Stimulated activated CD4-positive, alpha-beta T cell treated with anti-CD3 and anti-CD28 coated beads, TNF-alpha, amount 100 ng/mL, for 24 hours (primary cell): ENCODE data around the gene DLGAP1.

ENCODE experiments used
- DNase-seq, 3 experiments: peaks; one replicate each; pipeline ENCODE4 v3.0.0-alpha.2; 2020; ENCODE audit warnings: low read depth in 3 of 3

DLGAP1 gene

DNA sequence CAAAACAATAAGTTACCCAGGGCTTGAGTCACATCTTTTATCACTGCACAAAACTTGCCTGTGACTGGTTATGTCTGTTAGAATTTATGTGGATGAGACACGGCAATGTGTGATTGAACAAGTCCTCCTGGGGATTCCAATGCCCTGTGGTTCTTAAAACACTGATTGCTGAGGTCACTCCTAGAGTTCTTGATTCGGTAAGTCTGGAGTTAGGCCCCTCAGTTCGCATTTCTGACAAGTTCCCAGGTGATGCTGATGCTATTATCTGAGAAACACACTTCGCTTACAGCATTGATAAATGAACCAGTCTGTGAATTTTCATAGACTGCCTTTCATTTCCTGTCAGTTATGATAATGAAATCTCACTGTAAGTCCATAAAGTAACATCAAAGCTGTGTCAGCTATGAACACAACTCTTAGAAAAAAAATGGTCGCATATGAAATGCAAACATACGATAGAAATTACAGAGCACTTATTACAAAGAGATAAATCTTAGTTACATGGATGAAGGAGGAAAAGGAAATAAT is 214.0 kb downstream of the DLGAP1 start:
- DNase-seq, result no peak

DNA sequence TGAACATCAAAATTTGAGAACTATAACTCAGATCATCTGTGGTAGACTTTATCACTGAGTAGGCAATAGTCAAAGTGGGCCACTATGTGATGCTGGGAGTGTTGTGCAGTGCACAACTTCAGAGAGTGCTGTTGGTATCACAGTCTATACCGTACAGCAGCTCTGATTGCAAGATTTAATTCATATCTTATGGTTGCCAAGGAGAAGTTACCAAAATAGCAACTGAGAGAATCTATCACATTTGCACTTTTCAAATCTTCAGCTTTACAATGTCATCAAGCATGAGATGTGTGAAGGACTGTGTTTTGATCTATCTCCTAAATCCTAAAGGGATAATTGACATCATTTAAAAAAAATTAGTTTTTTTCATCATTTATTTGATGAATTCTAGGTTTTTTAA is 216.1 kb downstream of the DLGAP1 start:
- DNase-seq, result no peak

DNA sequence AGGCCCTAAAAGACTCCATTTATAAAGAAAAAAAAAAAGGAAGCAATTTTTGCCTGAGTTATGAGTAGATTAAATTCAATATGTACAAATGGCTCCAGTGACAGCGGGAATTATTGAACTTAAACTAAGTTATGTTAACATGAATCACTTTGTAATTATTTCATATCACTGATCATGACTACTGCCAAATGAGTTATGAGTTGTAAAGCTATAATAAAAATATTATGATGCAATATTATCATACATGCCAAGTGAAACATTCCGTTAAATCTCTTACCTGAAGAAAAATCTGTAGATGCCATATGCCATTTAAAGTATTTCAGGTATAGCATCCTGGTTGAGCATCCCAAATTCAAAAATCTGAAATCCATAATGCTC is 217.5 kb downstream of the DLGAP1 start:
- DNase-seq, result no peak

DNA sequence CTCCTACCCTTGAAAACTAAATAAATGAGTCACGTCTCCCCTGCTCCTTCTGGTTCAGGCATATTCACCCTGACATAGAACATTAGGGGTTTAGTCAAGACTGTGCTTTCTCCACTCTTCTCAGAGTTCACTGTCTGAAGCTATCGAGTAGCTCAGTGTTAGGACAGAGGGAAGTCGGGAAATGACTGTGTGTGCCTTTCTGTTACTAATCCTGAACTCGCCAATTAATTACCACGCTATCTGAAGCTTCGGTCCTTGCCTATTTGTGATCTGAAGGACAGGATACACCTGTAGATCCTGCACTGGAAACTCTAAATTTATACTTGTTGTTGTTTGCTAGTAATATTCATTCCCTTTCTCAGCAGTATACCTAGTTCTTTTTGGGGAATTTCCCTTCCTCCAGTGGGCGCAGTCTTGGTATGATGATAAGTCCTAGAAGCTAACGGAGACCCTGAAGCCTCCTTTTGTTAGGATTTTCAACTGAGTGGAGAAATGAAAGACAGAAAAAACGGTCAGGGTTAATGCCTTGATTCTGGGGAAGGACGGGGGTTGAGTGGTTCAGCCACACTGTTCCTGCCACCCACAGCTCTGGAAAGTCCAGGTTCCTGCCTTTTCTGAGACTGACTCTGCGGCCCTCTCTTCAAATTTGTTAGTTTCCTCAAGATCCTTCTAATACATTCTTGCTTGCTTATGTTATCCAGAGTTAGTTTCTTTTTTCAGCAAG is 218.0 kb downstream of the DLGAP1 start:
- no peak for DNase-seq

DNA sequence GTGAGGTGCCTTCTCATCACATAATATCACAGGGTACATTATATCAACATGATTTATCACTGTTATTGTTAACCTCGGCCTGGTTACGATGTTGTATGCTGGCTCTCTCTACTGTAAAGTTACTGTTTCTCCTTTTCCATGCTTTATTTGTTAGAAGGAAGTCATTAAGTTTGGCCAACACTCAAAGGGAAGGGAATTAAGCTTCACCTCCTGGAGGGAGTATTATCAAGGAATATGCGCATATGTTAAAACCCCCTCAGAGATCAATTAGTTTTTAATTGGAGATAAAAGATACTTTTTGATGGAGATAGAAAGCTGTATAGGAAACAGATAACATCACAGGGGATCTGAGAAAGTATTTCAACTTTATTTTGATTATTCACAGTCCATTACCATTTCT is 221.6 kb downstream of the DLGAP1 start:
- DNase-seq, result no peak

DNA sequence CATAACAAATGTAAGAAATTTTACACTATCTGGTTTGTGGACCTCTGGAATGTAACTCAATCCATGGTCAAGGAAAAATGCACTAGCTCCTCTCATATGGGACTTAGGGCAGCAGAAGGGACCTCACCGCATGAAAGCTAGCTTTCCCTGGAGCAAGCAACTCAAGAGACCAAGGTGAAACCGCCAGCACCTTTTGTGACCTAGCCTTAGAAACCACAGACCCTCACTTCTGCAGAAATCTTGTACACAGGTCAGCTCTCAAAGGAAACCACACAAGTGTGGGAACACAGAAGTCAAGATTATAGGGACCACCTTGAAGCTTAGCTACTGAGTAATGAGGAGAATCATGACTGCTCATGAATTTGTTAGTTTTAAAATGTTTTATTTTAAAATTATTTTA is 222.5 kb downstream of the DLGAP1 start:
- no peak for DNase-seq

DNA sequence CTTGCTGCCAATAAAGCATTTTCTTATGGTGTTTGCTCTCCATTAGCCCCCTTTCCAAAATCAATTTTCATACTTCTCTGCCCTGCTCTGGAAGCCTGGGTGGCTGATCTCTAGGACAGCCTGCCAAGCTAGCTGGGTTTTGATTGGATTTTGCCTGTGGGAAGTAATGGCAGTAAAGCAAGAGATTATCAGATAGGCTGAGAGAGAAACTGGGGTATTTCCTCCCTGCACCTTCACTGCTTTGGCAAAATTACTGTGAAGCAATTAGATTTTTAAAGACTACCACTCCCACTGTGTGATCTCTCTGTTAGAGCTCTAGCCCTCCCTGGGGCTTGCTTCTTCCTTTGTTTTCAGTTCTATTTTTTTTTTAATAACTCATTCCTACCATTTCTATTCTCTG is 223.8 kb downstream of the DLGAP1 start:
- DNase-seq, result no peak

DNA sequence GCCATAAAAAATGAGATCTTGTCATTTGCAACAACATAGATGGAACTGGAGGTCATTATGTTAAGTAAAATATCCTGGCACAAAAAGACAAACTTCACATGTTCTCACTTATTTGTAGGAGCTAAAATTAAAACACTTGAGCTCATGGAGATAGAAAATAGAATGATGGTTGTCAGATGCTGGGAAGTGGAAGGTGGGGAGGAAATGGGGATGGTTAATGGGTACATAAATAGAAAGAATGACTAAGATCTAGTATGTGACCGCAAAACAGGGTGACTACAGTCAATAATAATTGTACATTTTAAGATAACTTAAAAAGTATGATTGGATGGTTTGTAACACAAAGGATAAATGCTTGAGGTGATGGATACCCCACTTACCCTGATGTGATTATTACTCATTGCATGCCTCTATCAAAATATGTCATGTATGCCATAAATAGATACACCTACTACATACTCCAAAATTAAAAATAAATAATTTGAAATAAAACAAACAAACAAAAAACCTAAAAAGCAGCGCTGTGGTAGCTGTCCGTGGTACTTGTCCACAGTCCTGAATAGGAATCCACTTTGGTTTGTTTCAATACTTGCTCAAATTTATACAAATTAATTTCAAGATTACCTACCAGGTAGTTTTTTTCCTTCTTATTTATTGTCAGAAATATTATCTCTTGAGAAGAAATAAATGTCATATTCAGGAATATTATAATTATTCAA is 224.5 kb downstream of the DLGAP1 start:
- DNase-seq, result no peak

DNA sequence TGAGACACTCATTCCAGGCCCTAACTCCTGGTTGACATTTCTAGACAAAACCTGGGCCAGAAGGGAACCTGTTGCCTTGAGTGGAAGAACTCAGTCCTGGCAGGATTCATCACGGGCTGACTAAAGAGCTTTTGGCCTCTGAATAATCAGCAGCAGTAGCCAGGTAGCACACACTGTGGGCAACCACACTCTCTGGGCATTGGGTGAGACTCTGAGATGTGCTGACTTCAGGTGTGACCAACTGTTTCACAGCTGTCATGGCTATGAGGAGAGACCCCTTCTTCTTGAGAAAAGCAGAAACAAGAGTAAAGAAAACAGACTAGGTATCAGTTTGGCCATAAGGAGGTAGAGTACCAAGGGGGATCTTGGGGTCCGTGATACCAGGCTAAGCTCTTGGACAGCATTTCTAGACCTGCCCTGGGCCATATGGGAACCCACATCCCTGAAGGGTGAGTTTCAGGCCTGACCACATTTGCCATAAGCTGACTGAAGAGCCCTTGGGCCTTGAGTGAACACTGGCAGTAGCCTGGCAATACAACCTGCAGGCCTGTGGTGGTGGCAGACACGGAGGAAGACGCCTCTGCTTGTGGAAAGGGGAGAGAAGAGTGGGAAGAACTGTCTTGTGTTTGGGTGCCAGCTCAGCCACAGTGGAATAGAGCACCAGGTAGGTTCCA is 230.9 kb downstream of the DLGAP1 start:
- no peak for DNase-seq

DNA sequence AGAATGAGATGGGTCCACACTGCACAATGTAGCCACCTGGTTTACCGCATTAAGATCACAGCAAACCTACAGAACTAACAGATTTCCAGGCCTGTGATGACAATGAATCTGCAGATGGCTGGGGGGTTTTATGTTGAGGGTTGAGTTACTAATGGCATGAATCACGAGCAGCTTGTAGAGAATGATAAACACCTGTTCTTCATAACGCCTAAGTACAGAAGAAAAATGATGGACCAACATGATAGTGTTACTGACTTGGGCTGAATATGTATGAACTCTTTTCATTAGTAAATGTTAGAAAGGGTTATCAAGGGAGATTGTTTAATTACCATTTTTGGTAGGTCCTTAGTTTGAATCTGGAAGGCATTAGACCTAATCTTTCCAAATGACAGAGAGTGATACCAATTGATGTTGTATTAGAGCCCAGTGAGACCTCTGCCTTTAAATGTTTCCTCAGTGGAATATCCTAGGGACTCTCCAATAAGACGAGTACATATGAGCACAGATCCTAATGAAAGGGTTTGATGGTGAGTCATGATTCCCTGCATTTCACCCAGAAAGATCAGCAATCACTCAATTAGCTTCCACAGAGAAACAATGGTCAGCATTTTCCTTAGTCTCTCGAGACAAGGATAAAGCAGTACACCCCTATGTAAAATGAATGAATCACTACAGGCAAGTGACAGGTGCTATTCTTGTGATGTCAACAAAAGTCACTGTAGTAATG is 243.8 kb downstream of the DLGAP1 start:
- no peak for DNase-seq

DNA sequence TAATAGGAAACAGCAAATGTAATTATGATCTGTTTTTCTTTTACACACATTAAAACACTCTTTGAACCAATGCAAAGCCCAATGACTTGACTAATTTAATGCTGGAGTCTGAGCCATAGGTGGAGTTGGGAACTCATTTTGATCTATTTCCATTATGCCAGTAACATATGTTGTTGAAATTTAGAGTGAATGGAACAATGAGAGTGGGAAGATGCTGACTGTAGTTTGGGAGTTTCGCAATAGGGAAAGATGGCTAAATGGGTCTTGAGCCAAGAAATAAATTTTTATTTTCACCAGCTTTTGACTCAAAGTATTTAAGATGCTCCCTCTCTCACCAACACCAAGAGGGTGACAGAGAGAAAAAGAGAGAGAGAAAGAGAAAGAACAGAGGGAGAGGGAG is 246.7 kb downstream of the DLGAP1 start:
- DNase-seq, result no peak

DNA sequence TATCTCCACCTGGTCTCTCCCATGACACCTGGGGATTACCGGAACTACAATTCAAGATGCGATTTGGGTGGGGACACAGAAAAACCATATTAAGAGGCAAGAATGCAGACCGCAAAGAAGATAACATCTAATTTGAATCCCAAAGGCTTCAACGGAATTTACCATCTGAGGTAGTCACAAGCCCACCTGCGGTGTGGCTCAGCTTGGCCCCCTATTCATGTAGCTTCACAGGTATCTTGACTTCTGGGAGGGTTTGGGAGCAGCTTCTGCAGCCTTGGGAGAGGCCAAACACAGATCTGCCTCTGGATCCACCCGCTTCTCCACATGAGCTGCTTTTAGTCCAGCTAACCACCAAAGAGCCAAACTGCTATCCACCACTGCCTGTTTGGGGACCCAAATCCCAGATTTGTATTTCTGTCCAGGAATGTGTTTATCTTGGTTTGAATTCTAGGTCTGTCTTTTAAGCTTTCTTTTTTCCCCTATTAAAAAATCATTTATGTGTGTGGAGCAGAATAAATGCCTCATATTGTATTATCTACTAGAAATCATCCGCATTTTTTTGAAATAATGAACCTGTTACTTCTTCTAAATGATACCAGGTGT is 247.6 kb downstream of the DLGAP1 start:
- DNase-seq, result no peak

DNA sequence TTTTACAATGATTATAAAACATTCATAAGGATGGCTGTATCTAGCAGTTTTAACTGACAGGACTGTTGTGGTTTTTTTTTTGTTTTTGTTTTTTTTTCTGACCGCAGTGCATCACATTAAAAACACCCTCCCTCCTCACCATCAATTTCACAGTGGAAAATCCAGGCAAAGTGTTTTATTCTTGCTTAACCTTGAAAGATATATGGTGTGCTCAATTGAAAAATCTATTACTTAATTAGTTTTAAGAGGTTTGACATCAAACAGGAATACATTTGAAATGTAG is 250.7 kb downstream of the DLGAP1 start:
- no peak for DNase-seq

DNA sequence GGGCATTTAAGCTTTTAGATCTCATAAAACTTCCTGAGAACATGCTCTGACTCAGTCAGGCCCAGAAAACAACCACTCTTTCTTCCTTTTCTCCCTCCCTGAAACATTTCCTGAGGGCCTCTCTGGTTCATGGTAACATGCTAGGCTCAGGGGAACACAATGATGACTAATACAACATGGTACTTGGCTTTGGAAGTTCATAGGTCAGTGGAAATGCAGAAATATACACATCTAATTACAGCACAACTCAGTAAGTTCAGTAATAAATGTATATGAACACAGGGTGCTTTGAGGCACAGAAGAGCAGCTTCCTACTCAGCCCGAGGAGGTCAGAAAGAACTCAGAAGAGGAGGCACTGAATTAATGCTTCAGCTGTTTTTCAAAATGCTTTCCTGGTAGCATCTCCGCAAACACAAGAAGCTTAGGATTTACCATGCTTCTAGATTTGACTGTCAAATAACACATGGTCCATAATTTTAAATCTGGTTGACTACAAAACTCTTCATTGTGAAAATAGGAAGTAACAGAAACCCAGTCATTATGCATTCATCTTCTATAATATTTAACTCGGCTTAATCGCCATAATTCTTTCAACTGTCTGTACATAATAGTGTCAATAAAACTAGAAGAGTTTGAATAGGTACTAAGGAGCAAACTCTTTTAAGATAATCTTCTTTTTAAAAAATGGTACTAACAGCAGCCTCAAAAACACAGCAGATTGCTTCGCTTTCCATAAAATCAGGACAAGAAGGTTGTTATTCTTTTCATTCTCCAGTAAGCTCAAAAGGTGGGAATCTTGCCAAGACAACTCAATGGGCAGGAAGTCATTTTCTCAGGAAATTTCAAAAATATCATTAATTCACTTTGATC is 251.3 kb downstream of the DLGAP1 start:
- no peak for DNase-seq

DNA sequence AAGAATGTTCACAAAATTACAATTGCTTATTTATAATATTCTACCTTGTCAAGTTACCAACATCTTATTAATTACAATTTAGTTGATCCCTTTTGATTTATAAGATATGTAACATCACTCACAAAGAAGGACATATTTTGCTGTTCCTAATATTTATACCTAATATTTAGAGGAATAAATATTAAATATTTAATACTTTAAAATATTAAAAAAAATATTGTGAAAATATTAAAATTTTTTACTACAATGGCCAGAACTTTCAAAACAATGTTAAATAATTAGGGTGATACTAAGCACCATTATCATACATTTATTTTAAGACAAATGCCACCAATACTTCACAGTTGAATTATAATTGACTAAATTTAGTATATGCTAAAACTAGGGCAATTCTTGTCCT is 254.7 kb downstream of the DLGAP1 start:
- DNase-seq, result no peak

DNA sequence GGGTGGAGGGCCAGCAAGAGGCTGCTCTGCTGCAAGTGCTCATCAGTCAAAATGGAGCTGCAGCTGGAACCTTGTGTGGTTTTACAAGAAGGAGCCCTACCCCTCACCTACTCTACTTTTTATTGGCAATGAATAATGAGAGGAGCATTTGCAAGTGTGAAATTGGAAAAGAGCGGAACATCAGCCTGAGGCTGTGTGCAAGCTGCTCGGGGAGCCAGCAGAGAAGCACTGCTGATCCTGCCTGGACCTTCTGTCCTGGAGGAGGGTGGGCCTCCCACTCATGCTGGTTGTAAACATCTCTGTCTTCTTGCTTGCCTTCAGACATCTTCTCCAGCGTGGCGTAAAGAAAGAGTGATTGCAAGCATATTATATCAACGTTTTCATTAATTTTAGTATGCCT is 256.2 kb downstream of the DLGAP1 start:
- DNase-seq, result no peak

DNA sequence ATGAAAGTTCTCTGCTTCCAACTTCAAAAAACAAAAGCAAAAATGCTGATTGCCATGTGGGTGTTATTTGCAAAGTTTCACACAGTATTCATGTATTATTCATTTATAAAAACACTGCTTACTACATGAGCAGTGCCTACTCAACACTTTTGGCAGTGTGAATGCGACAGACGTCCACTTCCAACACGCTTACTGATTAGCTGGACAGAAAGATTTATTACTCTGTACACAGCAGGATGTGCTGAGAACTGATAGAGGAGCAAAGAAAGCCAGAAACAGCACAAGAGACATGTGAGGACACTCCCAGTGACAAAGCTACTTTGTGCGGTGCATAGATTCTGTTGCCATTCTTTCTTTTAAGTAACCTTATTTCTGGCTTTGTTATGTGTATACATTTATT is 258.8 kb downstream of the DLGAP1 start:
- no peak for DNase-seq

DNA sequence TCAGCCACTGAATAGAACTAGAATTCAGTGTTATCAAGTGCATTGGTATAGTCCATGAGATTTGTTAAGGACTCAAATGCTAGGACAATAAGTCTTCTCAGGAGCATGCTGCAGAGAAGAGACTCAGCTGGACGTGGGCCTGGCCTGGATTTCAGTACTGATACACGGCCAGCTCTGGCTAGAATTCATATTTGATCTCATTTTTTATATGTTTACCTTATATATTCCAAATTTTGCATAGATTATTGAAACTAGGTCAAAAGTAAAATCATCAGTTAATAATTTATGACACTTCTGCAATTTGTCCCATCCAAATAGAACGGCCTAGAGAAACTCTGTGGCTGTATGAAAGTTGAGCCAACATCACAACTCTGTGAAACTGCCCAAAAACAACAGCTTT is 262.0 kb downstream of the DLGAP1 start:
- no peak for DNase-seq

DNA sequence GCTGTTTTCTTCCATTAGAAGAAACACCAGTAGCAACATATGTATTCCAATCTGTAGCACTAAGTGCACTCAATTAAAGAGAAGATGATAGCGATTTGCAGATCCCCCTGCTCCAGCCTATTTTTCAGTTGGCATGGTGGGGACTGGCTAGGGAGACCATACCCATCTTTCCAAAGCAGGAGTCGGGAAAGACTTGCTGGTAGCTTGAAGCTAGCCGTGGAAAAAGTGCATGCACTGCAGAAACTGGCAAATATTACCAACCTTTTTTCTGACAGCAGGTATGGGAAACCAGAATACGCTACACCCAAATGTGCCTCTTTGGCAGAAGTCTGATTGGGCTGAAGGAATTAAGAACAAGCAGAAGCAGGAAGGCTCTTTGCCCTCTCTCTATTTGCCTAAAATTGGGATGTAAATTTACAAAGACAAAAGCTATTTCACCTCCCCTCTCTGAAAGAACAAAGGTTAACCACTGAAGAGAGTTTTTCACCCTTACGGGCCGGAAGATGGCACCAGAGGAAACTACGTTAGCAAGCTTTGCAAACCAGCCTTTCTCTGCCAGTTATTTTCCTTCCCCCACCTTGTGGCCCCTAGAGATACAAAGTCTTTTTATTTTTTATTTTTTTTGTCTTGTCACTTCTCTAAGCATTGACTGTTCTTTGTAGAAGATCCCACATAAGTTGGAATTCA is 273.1 kb downstream of the DLGAP1 start:
- DNase-seq, result no peak

DNA sequence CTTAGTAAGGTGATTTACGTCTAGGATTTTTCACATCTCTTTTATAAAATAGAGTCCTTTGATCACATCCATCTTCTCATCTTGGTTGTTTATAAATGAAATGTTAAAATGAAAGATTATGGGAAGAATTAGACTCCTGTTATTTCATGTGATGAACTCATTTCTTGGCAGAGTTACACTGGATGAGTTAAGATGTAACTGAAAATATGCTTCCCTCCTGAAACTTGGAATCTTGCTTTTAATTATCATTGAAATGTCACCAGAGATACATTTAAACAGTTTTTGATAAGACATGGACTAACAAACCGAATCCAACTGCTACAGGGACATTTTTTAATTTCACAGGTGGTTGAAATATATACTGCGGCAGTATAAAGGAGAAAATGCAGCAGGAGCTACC is 274.0 kb downstream of the DLGAP1 start:
- DNase-seq, result no peak
